NCI-H345 (cell line): ENCODE measurements around the gene TGM1.
A peak's percentile ranks its signal among the peaks of the same experiment; 100 is the strongest.

ENCODE experiments used
- DNase-seq: peaks from one replicate; lab custom pipeline; 2025; lab: John Stamatoyannopoulos, UW

Gene TGM1

GRCh38 chr14:24262821-24263733 is at the start of gene TGM1:
Gene TGM1 (minus strand): TSS chr14:24263177. CDS start chr14:24262352, 825 bp downstream.
- DNase-seq, result no peak

DNA sequence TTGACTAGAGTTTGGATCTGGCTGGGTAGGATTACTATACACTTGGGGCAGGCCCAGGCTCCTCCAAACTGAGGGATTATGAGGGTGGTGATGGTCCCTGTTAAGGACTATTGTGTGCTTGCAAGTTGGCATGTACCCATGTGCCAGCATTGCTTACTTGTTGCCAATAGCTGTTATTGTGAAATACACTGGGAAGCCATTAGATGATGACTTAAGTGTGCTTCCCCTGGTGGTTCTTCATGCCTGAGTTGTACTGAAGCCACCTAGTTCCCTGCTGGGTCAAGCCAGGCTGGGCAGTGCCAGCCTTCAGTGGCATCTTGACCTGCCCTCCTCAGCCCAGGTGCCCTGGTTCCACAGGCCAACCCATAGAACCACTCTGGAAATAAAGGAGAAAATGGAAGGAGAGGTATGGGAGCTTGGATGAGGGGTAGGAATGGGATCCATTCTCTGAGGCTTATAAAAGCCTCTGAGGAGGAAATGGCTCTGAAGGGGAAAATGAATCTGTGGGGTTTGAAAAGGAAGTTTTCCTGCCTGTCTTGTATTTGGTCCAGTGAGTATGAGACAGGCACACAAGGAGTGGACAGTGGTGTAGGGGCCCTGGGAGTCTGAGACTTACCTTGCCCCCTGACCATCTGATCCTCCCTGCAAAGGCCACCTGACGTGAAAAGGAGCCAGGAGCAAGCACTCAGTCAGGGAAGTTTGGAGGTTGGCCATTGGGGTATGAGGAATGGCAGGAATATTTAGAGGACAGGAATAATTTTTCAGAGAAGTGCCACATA is 49.0 kb upstream of the TGM1 start:
- DNase-seq, result no peak

DNA sequence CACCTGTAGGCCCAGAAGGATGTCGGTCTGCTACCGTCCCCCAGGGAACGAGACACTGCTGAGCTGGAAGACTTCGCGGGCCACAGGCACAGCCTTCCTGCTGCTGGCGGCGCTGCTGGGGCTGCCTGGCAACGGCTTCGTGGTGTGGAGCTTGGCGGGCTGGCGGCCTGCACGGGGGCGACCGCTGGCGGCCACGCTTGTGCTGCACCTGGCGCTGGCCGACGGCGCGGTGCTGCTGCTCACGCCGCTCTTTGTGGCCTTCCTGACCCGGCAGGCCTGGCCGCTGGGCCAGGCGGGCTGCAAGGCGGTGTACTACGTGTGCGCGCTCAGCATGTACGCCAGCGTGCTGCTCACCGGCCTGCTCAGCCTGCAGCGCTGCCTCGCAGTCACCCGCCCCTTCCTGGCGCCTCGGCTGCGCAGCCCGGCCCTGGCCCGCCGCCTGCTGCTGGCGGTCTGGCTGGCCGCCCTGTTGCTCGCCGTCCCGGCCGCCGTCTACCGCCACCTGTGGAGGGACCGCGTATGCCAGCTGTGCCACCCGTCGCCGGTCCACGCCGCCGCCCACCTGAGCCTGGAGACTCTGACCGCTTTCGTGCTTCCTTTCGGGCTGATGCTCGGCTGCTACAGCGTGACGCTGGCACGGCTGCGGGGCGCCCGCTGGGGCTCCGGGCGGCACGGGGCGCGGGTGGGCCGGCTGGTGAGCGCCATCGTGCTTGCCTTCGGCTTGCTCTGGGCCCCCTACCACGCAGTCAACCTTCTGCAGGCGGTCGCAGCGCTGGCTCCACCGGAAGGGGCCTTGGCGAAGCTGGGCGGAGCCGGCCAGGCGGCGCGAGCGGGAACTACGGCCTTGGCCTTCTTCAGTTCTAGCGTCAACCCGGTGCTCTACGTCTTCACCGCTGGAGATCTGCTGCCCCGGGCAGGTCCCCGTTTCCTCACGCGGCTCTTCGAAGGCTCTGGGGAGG is 47.9 kb upstream of the TGM1 start, which contains the start of gene LTB4R:
Gene LTB4R (plus strand): TSS at position 857 of the 959 bp plus-strand sequence. CDS start 4,150 bp downstream, outside the sequence.
- no peak for DNase-seq

GRCh38 chr14:24310265-24310645 is 47.3 kb upstream of the TGM1 start:
- DNase-seq, result no peak

GRCh38 chr14:24309538-24310264 is 46.7 kb upstream of the TGM1 start, which contains the start of gene LTB4R2:
Gene LTB4R2 (plus strand): TSS chr14:24310140. CDS start chr14:24310665, 525 bp downstream.
- no peak for DNase-seq

DNA sequence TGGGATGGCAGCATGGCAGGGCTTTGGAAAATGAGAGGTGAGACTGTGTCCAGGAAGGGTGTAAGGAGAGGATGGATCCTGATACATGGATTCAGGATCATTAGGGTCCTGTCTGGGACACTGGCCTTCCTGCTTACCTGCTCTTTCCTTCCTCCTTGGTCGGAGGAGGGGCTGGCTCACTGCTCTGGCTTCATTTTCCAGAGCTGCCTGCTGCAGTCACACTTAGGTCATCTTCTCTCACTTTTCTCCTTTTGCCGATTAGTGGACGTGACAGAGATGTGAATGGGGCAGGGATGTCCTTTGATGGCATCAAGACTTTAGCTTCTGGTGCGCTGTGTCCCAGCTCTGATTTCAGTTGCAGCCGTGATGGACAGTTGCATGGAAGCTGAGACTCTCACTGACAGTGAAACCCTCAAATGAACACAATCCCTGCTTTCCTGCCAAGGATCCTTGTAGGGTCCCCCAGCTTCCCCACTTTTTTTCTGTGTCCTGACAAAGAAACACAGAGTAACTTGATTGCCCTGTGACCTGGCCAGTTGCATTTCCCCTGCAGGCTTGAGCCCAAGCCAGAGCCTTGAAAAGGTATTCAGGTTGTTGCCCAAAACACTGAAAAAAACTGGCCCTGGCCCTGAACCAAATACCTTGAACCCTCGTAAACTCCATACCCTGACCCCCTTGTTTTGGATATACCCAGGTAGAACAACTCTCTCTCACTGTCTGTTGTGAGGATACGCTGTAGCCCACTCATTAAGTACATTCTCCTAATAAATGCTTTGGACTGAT is 45.6 kb upstream of the TGM1 start:
- DNase-seq, result no peak

- DNase-seq, result peak; percentile 45
Observed at GRCh38 chr14:24307575-24308341, 44.8 kb upstream of the TGM1 start, which contains the start of gene CIDEB. Gene CIDEB (minus strand): TSS chr14:24307977. CDS start chr14:24307858, 119 bp downstream.

DNA sequence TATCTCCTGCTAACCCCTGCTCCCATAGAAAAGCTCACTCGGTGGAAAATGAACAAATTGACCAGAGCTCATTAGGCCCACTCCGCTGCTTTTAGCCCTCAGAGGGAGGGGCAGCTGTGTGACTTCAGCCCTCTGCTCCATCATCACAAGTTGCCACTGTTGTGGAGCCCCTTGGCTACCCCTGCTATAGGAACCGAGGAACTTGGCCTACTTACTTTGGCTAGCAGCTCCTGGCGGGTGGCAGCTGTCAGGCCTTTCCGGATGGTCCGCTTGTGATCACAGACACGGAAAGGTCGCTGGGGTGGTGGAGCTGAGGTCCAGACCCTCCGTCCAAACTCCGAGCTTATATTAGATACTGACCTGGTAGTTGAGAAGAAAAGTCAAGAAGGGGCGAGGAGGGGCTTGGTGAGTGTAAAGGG is 44.2 kb upstream of the TGM1 start:
- no peak for DNase-seq

- DNase-seq, result no peak
Observed at GRCh38 chr14:24304019-24304387, 41.0 kb upstream of the TGM1 start.

DNA sequence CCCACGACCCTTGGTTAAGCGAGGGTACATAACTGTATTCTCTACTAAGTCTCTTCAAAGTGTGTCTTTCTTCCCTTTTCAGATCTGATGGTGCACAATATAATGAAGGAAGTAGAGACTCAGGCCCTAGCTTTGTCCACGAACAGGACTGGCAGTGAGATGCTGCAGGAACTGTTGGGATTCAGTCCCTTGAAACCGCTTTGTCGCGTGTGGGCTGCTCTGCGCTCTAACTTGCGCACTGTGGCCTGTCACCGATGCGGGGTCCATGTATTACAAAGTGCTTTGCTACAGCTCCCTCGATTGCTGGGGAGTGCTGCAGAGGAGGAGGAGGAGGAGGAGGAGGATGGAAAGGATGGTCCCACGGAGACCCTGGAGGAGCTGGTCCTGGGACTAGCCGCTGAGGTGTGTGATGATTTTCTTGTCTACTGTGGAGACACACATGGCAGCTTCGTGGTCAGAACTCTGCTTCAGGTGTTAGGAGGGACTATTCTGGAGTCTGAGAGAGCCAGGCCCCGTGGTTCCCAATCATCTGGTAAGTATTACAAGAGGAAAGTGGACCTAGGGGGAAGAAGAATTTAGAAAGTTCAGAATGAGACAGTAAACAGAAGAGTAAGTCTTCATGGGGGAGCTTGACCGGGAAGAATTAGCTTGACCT is 37.5 kb upstream of the TGM1 start:
- no peak for DNase-seq

GRCh38 chr14:24299255-24300191 is 36.5 kb upstream of the TGM1 start, which contains the start of the genes DHRS1 and NOP9:
Gene DHRS1 (minus strand): TSS chr14:24299780. CDS start chr14:24299106, 674 bp downstream.
Gene NOP9 (plus strand): TSS chr14:24299850. CDS start chr14:24299955, 105 bp downstream.
- peak; percentile 89 for DNase-seq

DNA sequence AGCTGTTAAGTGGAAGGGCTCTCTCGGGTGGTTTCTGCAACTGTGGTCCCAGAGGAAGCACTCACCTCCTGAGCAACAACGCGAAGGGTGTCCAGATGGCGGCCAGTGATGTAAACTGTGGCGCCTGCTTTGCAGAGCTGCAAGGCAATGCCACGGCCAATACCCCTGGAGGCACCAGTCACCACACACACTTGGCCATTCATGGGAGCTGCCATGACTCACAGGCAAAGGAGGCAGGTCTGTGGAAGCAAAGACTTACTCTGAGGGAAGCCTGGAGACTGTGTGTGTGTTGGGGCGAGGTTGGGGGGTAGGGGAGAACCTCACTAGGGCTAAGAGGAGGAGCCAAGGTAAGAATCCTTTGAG is 35.9 kb upstream of the TGM1 start:
- DNase-seq, result no peak

DNA sequence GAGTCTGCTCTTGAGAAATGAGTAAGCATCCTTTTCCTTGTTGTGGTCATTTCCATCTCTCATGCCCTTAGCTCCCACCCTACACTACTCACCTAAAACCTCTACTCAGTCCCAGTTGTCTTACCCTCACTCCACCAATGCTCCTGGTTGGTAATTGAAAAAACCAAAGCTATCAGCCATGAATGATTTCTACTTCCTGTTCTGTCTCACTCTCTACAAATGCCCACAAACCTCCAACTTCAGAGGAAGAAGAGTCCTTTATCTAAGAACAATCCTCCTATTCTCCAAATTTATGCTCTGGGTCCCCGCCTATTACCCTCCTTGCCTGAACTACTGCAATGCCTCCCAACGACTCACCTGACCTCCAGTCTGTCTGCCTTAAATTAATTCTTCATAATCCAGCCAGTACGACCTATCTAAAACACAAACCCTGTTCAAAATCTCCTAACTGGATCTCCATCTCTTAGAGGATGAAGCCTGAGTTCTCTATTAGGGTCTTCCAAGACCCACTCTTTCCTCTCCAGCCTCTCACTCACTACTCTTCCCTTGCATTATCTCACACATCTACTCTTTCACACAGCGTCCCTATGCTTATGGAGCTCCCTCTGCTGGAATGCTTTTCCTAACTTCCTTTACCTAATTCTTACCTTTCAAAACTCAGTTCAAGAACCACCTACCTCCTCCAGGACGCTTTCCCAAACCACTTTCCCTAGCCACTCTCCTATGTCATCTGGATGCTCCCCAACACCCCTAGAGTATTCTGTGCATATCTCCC is 34.4 kb upstream of the TGM1 start:
- DNase-seq, result peak; percentile 24

DNA sequence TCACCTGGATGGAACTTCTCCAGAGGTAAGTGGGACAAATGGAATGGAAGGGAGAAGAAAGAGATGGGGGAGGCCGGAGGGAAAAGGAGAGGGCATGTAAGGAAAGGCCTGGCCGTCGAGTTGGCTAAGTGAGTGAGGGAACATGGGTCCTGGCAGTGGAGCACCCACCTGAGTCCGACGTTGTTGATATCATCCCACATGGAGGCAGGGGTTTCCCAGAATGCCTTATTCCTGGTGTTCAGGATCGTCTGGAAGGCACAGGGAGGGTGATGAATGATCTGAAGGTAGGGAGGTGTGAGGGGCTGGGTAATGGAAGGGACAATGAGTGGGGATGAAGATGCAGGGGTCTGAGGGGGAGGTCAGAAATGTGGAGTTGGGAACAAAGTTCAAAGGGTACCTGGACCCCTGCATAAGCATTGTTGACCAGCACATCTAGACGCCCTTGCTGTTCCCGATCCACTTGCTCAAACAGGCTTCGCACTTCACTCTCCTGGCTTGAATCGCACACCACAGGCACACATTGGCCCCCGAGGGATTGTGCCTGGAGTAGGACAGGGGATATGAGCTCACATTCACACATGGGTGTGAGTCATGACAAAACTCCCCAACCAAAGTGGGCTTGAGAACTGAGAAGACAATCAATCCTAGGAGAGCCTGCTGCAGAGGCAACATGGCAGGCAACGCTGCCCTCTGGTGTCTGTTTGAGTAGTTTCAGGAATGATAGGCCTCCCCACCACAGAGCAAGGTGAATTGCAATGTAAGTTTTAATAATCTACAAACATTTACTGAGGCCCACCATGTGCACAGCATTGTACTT is 33.6 kb upstream of the TGM1 start:
- peak; percentile 58 for DNase-seq

GRCh38 chr14:24293525-24293924 is 30.5 kb upstream of the TGM1 start:
- DNase-seq, result no peak
